Measurements from ENCODE around the gene USP40.

Gene USP40

GRCh38 chr2:233426619-233427342 is 139.8 kb downstream of the USP40 start:
- peak; percentile 38 to 39 for DNase-seq (ENCODE audit: low read depth in 2 of 2)

Data from fibroblast of skin of left biceps (primary cell).